Sigmoid colon (tissue), 7 donors: ENCODE results near the gene ACP5. TPM values are rescaled to one million over a fixed set of nuclear protein-coding genes. Genes with fewer than 3 reads are reported as not detected.

Experiments used
- DNase-seq: peaks from one replicate; pipeline ENCODE4 v3.0.0-alpha.2; 2019
- H3K27ac ChIP-seq, 4 donors: fragments of 200-600 bp; sonication (generic); one replicate each; pipeline ENCODE4 v1.5.1; 2016 to 2019; ENCODE audit warnings: mild to moderate bottlenecking in 1 of 4
- H3K27me3 ChIP-seq, 3 donors: fragments of 200-600 bp; sonication (generic); one replicate each; pipeline ENCODE4 v1.5.1; 2019; ENCODE audit warnings: mild to moderate bottlenecking in 1 of 3
- H3K36me3 ChIP-seq, 4 donors: fragments of 200-600 bp; sonication (generic); one replicate each; pipeline ENCODE4 v1.5.1; 2016 to 2019
- H3K4me1 ChIP-seq, 4 donors: fragments of 200-600 bp; sonication (generic); one replicate each; pipeline ENCODE4 v1.5.1; 2017 to 2019
- H3K4me3 ChIP-seq, 4 donors: fragments of 200-600 bp; sonication (generic); one replicate each; pipeline ENCODE4 v1.5.1; 2017 to 2019; ENCODE audit warnings: mild to moderate bottlenecking in 2 of 4, moderate library complexity in 1 of 4
- H3K9me3 ChIP-seq, 4 donors: fragments of 200-600 bp in 3 of 4; sonication (generic) in 3 of 4; one replicate each; pipeline versions ENCODE4 v1.5.1 to v1.6.1; 2013 to 2019
- CTCF ChIP-seq, 4 experiments: fragments of 450-650 bp in 3 of 4; fragments of 200-600 bp in 1 of 4; IDR thresholded peaks; one replicate each; pipeline ENCODE4 v1.5.1; 2016 to 2019; ENCODE audit warnings: antibody characterized with exemption in 4 of 4, mild to moderate bottlenecking in 3 of 4, moderate library complexity in 2 of 4
- EP300 ChIP-seq, 4 donors: sonication (generic); formaldehyde crosslinking; IDR thresholded peaks; one replicate each; pipeline ENCODE4 v1.6.1; 2017; ENCODE audit warnings: antibody characterized with exemption in 4 of 4
- POLR2A ChIP-seq, 2 donors: fragments of 450-650 bp; IDR thresholded peaks; one replicate each; pipeline ENCODE4 v1.6.1; 2016; ENCODE audit warnings: antibody characterized with exemption in 2 of 2, mild to moderate bottlenecking in 2 of 2, moderate library complexity in 2 of 2
- POLR2AphosphoS5 ChIP-seq, 4 donors: sonication (generic); formaldehyde crosslinking; IDR thresholded peaks; one replicate each; pipeline ENCODE4 v1.6.1; 2017; ENCODE audit warnings: antibody characterized with exemption in 4 of 4
- WGBS, 2 donors: extraction: QIAGEN DNeasy Blood & Tissue Kit; methylation state at CpG; one replicate each; pipeline ENCODE4 v1.1.7; 2013; 5-methylcytosine and 5-hydroxymethylcytosine counted together
- intact Hi-C: fragments of 100-400 bp; cut with DNase I; formaldehyde crosslinking; loops from one replicate; pipeline ENCODE4 v1.15.1; 2023
- polyA plus RNA-seq, 3 donors: library from polyadenylated mRNA; stranded (reverse); fragments of 200-250 nt; gene quantifications; one replicate each; pipeline ENCODE4 v1.2.3, GENCODE V29; 2013
- total RNA-seq, 4 donors: library from RNA; depleted of rRNA; stranded (reverse); fragments of >200 nt; gene quantifications; one replicate each; pipeline ENCODE4 v1.1.0, GENCODE V29; 2016
- donor health status: healthy with polysubstance abuse.
- donor health status: Bipolar disorder and iron deficiency.
- donor health status: healthy.

The ACP5 gene
- total and polyA plus RNA-seq, 7 donors, result 7.6 to 266 (median 23.5) TPM

GRCh38 chr19:11539495-11540365, 37.7 kb downstream of the ACP5 start:
- H3K27me3 ChIP-seq, result no peaks in the 10 kb centered on the region
- no peaks in the 10 kb centered on the region for H3K9me3 ChIP-seq
- peak in 1 of 4 donors; percentile 42 for TF ChIP-seq EP300 (IDR thresholded peaks at IDR 0.05)
- TF ChIP-seq CTCF (IDR thresholded peaks at IDR 0.05), result no peak
- TF ChIP-seq POLR2AphosphoS5 (IDR thresholded peaks at IDR 0.05), result peak; percentile 85 to 89 (median 88)
- TF ChIP-seq POLR2A (IDR thresholded peaks at IDR 0.05), result peak; percentile 69 to 71
- peak overlapping the region; percentile 94 to 99 (median 98) for H3K27ac ChIP-seq
- DNase-seq, result peak; percentile 91
- H3K36me3 ChIP-seq, result peaks cover 2 to 39% (median 7%) of the 10 kb centered on the region in 4 donors
- peaks cover 0 to 67% (median 56%) of the 10 kb centered on the region in 4 donors for H3K4me1 ChIP-seq
- intact Hi-C loops, result loop anchor here (5.0 kb wide), 1 partner anchor 382 kb away; the partner anchor contains the start of gene SPC24
- H3K4me3 ChIP-seq, result peak overlapping the region; percentile 72 to 79 (median 74)
- 12 to 14% methylated on average over 36 of the region's 36 CpGs for WGBS, 2 donors

GRCh38 chr19:11538232-11539036, 39.0 kb downstream of the ACP5 start, which contains the start of gene CNN1:
TSS of gene CNN1 (plus strand) at chr19:11538851. CDS start at chr19:11538928, 77 bp downstream.
- Histone ChIP-seq H3K36me3 (peaks cover 2 to 26% (median 7%) of the 10 kb centered on the region in 4 donors), H3K4me3 (peak within 1 kb of the TSS; percentile 72 to 79 (median 74)), H3K27ac (peak within 1 kb of the TSS; percentile 94 to 99 (median 98)), H3K27me3 (no peaks in the 10 kb centered on the region), H3K4me1 (peaks cover 0 to 56% (median 50%) of the 10 kb centered on the region in 4 donors), H3K9me3 (no peaks in the 10 kb centered on the region)
- intact Hi-C loops, result loop anchor here (5.0 kb wide), 1 partner anchor 381 kb away; the partner anchor contains the start of gene SPC24
- 25 to 26% methylated on average over 21 of the region's 21 CpGs for WGBS, 2 donors
- TF ChIP-seq CTCF (IDR thresholded peaks at IDR 0.05) (no peak), POLR2A (IDR thresholded peaks at IDR 0.05) (peak; percentile 96 to 99), POLR2AphosphoS5 (IDR thresholded peaks at IDR 0.05) (peak; percentile 96 to 99 (median 99)), EP300 (IDR thresholded peaks at IDR 0.05) (peak in 3 of 4 donors; percentile 72 to 80 (median 77))
- peak; percentile 98 for DNase-seq

- peak; percentile 69 to 84 for TF ChIP-seq POLR2A (IDR thresholded peaks at IDR 0.05)
- peak in 2 of 4 donors; percentile 38 to 63 for TF ChIP-seq EP300 (IDR thresholded peaks at IDR 0.05)
- peak in 3 of 4 experiments; percentile 70 to 90 (median 85) for TF ChIP-seq CTCF (IDR thresholded peaks at IDR 0.05)
- peak; percentile 81 to 91 (median 86) for TF ChIP-seq POLR2AphosphoS5 (IDR thresholded peaks at IDR 0.05)
- peaks cover 0 to 32% (median 27%) of the 10 kb centered on the region in 4 donors for H3K4me1 ChIP-seq
- peak overlapping the region; percentile 27 to 46 (median 40) for H3K4me3 ChIP-seq
- WGBS, 2 donors, result 13 to 14% methylated on average over 54 of the region's 54 CpGs
- H3K36me3 ChIP-seq, result peaks cover 0 to 2% (median under 1%) of the 10 kb centered on the region in 4 donors
- intact Hi-C loops, result loop anchor here (5.0 kb wide), 1 partner anchor 379 kb away; the partner anchor contains the start of gene SPC24
- DNase-seq, result peak; percentile 97
- H3K27me3 ChIP-seq, result no peaks in the 10 kb centered on the region
- peak overlapping the region; percentile 94 to 99 (median 98) for H3K27ac ChIP-seq
- no peaks in the 10 kb centered on the region for H3K9me3 ChIP-seq
These were observed 41.5 kb downstream of the ACP5 start for GRCh38 chr19:11535792-11536595.

- WGBS, 2 donors, result 63 to 67% methylated on average over 5 of the region's 5 CpGs
- TF ChIP-seq POLR2A (IDR thresholded peaks at IDR 0.05), result no peak
- no peak for TF ChIP-seq EP300 (IDR thresholded peaks at IDR 0.05)
- no peak for TF ChIP-seq POLR2AphosphoS5 (IDR thresholded peaks at IDR 0.05)
- no peak for TF ChIP-seq CTCF (IDR thresholded peaks at IDR 0.05)
- H3K36me3 ChIP-seq, result no peaks in the 10 kb centered on the region
- H3K9me3 ChIP-seq, result no peaks in the 10 kb centered on the region
- H3K4me1 ChIP-seq, result peaks cover 0 to 34% (median 25%) of the 10 kb centered on the region in 4 donors
- H3K27ac ChIP-seq, result peak overlapping the region; percentile 94 to 99 (median 98)
- intact Hi-C loops, result loop anchor here (5.0 kb wide), 1 partner anchor 378 kb away; the partner anchor contains the start of gene SPC24
- no peak for DNase-seq
- H3K4me3 ChIP-seq, result no peak overlapping the region
- no peaks in the 10 kb centered on the region for H3K27me3 ChIP-seq
These were observed 42.5 kb downstream of the ACP5 start for GRCh38 chr19:11534948-11535347.
